Transverse colon (tissue), 4 donors: Measurements from ENCODE around the gene GNG7. TPM values are rescaled to one million over a fixed set of nuclear protein-coding genes. Genes with fewer than 3 reads are reported as not detected.
A peak's percentile ranks its signal among the peaks of the same experiment; 100 is the strongest.

ENCODE experiments used
- DNase-seq: peaks from one replicate; pipeline ENCODE4 v3.0.0-alpha.2; 2019
- H3K27ac ChIP-seq, 4 donors: fragments of 200-600 bp; sonication (generic); 2 replicates each; pipeline ENCODE4 v1.5.1; 2016 to 2018; ENCODE audit warnings: inconsistent platforms in 4 of 4
- H3K27me3 ChIP-seq: fragments of 200-600 bp; sonication (generic); 2 replicates; pipeline ENCODE4 v1.5.1; 2017; ENCODE audit warnings: inconsistent platforms
- H3K36me3 ChIP-seq, 4 donors: fragments of 200-600 bp; sonication (generic); 2 replicates each; pipeline ENCODE4 v1.5.1; 2017 to 2019; ENCODE audit warnings: inconsistent platforms in 4 of 4
- H3K4me1 ChIP-seq, 4 donors: fragments of 200-600 bp; sonication (generic); 2 replicates each; pipeline ENCODE4 v1.5.1; 2017 to 2020; ENCODE audit warnings: inconsistent platforms in 4 of 4
- H3K4me3 ChIP-seq, 4 donors: fragments of 200-600 bp; sonication (generic); 1 replicate in 1 of 4; 2 replicates in 3 of 4; pipeline versions ENCODE4 v1.5.1 to v1.6.1; 2017 to 2019; ENCODE audit warnings: inconsistent platforms in 4 of 4
- H3K9me3 ChIP-seq, 2 donors: fragments of 200-600 bp; sonication (generic); 2 replicates each; pipeline ENCODE4 v1.5.1; 2017 to 2019; ENCODE audit warnings: inconsistent platforms in 2 of 2
- EP300 ChIP-seq: sonication (generic); formaldehyde crosslinking; IDR thresholded peaks from one replicate; pipeline ENCODE4 v1.6.1; 2017; ENCODE audit warnings: antibody characterized with exemption, low read depth
- POLR2A ChIP-seq: fragments of 450-650 bp; IDR thresholded peaks from one replicate; pipeline ENCODE4 v1.6.1; 2016; ENCODE audit warnings: antibody characterized with exemption, mild to moderate bottlenecking, moderate library complexity
- POLR2AphosphoS5 ChIP-seq, 3 donors: sonication (generic); formaldehyde crosslinking; IDR thresholded peaks; one replicate each; pipeline ENCODE4 v1.6.1; 2016; ENCODE audit warnings: antibody characterized with exemption in 3 of 3
- WGBS, 2 donors: methylation state at CpG; one replicate each; pipeline ENCODE4 v1.1.5; 2018; ENCODE audit warnings: low coverage in 1 of 2; 5-methylcytosine and 5-hydroxymethylcytosine counted together
- in situ Hi-C, 4 donors: fragments of 200-750 bp; cut with MboI; loops; one replicate each; pipeline versions ENCODE4 v1.15.0 to v1.15.1; 2017; ENCODE audit warnings: low sequenced_read_pairs in 3 of 4, low pct_ligation_motif_present in 1 of 4, low pct_unique_long_range_greater_than_20kb in 1 of 4
- intact Hi-C: fragments of 100-400 bp; cut with DNase I; formaldehyde crosslinking; loops from one replicate; pipeline ENCODE4 v1.15.1; 2023; ENCODE audit warnings: low total_unique reads
- total RNA-seq, 4 donors: library from RNA; depleted of rRNA; stranded (reverse); fragments of >200 nt; gene quantifications; one replicate each; pipeline ENCODE4 v1.1.0, GENCODE V29; 2016
- TF ChIP-seq, protein P1 (sequence below), 5 experiments: fragments of 200-600 bp in 3 of 5; fragments of 450-650 bp in 2 of 5; sonication (generic) in 3 of 5; IDR thresholded peaks; 1 replicate in 2 of 5; 2 replicates in 3 of 5; pipeline ENCODE4 v1.5.1; 2016 to 2017; ENCODE audit warnings: antibody characterized with exemption in 5 of 5, inconsistent platforms in 3 of 5, mild to moderate bottlenecking in 2 of 5, moderate library complexity in 1 of 5

GNG7 gene
- total RNA-seq, 4 donors from 2014 or later, result 1.6 to 13.1 (median 4.0) TPM

DNA sequence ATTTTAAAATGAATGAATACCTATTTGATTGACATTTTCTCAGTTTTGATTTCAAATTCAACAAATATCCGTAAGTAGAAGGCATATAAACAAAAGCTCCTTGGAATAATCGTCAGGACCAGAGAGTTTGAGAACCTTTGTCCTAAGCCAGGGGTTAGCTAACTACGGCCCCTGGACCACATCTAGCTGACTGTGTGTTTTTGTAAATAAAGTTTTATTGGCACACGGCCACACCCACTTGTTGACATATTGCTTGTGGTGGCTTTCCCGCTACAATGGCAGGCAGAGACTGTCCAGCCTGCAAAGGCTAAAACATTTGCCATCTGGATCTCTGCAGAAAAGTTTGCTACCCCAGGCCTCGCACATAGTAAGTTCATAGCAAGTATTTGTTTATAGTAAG lies 83.4 kb downstream of the GNG7 start:
- Histone ChIP-seq H3K27ac (peak overlapping the region; percentile 17 to 55 (median 35)), H3K27me3 (no peaks in the 10 kb centered on the region), H3K36me3 (no peaks in the 10 kb centered on the region), H3K4me3 (no peak overlapping the region), H3K9me3 (no peaks in the 10 kb centered on the region), H3K4me1 (peaks cover 0 to 26% (median 0%) of the 10 kb centered on the region in 4 donors)
- no peak for TF ChIP-seq EP300
- no peak for TF ChIP-seq POLR2AphosphoS5 (IDR thresholded peaks at IDR 0.05)
- no peak for TF ChIP-seq POLR2A
- TF ChIP-seq, protein P1, sequence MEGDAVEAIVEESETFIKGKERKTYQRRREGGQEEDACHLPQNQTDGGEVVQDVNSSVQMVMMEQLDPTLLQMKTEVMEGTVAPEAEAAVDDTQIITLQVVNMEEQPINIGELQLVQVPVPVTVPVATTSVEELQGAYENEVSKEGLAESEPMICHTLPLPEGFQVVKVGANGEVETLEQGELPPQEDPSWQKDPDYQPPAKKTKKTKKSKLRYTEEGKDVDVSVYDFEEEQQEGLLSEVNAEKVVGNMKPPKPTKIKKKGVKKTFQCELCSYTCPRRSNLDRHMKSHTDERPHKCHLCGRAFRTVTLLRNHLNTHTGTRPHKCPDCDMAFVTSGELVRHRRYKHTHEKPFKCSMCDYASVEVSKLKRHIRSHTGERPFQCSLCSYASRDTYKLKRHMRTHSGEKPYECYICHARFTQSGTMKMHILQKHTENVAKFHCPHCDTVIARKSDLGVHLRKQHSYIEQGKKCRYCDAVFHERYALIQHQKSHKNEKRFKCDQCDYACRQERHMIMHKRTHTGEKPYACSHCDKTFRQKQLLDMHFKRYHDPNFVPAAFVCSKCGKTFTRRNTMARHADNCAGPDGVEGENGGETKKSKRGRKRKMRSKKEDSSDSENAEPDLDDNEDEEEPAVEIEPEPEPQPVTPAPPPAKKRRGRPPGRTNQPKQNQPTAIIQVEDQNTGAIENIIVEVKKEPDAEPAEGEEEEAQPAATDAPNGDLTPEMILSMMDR (IDR thresholded peaks at IDR 0.05), result no peak
- whole genome bisulfite sequencing, 2 donors, result 68 to 74% methylated on average over 5 to 6 of the region's 6 CpGs
- DNase-seq, result no peak
- intact Hi-C loops (no loop called here), in situ Hi-C loops (loop anchor here in 3 of 4 donors (5.0 to 25.0 kb wide), 4 partner anchors 144 to 307 kb away; partner anchors contain the start of genes GADD45B (in 1 of the 3) and LINGO3 (in 1 of the 3))

DNA sequence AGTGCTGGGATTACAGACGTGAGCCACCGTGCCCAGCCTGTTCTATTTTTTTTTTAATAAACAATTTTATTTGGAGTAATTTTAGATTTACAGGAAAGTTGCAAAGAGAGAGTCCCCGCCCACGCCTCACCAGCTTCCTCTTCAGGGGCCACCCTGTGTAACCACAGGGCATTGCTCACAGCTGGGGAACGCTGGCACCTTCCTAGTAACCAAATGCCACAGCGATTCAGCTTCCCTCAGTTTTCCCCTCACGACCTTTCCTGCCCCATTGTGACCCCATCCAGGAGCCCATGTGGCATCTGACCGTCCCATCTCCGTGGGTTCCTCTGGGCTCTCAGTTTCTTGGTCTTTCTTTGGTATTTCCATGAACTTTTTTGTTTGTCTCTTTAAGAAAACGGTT lies 83.9 kb downstream of the GNG7 start:
- in situ Hi-C loops, result loop anchor here in 3 of 4 donors (5.0 to 25.0 kb wide), 4 partner anchors 144 to 306 kb away; partner anchors contain the start of genes GADD45B (in 1 of the 3) and LINGO3 (in 1 of the 3)
- intact Hi-C loops, result no loop called here
- H3K9me3 ChIP-seq, result no peaks in the 10 kb centered on the region
- 42 to 49% methylated on average over 3 to 10 of the region's 10 CpGs for WGBS, 2 donors
- H3K36me3 ChIP-seq, result no peaks in the 10 kb centered on the region
- H3K4me3 ChIP-seq, result no peak overlapping the region
- DNase-seq, result peak; percentile 74
- no peaks in the 10 kb centered on the region for H3K27me3 ChIP-seq
- TF ChIP-seq POLR2AphosphoS5 (IDR thresholded peaks at IDR 0.05) (no peak), EP300 (no peak), POLR2A (no peak)
- TF ChIP-seq, protein P1 (IDR thresholded peaks at IDR 0.05), result no peak
- peaks cover 0 to 31% (median 3%) of the 10 kb centered on the region in 4 donors for H3K4me1 ChIP-seq
- peak overlapping the region; percentile 17 to 55 (median 35) for H3K27ac ChIP-seq

DNA sequence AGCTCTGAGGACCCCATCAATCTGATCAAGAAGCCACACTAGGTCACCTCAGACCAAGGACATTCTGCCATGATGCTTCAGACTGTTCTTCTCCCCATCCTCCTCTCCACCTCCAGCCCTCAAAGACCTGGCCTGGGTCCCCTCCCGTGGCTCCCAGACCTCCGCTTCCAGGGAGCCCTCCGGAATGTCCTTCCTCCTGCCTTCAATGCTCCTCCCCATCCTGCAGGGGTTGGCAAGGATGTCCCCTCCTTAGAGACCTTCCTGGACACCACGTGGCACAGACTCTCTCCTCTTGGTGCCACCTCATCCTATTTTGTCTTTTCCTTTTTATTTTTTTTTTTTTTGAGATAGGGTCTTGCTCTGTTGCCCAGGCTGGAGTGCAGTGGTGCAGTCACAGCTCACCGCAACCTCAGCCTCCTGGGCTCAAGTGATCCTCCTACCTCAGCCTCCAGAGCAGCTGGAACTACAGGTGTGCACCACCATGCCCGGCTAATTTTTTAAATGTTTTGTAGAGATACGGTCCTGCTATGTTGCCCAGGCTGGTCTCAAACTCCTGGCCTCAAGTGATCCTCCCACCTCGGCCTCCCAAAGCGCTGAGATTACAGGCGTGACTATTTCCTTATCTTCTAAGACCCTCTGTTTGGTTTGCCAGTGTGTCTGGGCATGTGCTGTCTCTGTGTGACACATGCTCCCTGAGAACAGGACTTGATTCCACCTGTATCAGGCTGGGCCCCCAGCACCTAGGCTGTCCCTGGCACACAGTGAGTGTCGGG lies 84.9 kb downstream of the GNG7 start:
- DNase-seq, result no peak
- 87 to 93% methylated on average over 3 to 11 of the region's 11 CpGs for WGBS, 2 donors
- Histone ChIP-seq H3K27ac (peak overlapping the region in 2 of 4 donors; percentile 25 to 36), H3K4me3 (no peak overlapping the region), H3K4me1 (peaks cover 0 to 32% (median 4%) of the 10 kb centered on the region in 4 donors), H3K27me3 (no peaks in the 10 kb centered on the region), H3K36me3 (no peaks in the 10 kb centered on the region), H3K9me3 (no peaks in the 10 kb centered on the region)
- in situ Hi-C loops (loop anchor here in 3 of 4 donors (5.0 to 25.0 kb wide), 4 partner anchors 143 to 305 kb away; partner anchors contain the start of genes GADD45B (in 1 of the 3) and LINGO3 (in 1 of the 3)), intact Hi-C loops (no loop called here)
- TF ChIP-seq EP300 (no peak), POLR2A (no peak)
- TF ChIP-seq, protein P1 (IDR thresholded peaks at IDR 0.05), result no peak

DNA sequence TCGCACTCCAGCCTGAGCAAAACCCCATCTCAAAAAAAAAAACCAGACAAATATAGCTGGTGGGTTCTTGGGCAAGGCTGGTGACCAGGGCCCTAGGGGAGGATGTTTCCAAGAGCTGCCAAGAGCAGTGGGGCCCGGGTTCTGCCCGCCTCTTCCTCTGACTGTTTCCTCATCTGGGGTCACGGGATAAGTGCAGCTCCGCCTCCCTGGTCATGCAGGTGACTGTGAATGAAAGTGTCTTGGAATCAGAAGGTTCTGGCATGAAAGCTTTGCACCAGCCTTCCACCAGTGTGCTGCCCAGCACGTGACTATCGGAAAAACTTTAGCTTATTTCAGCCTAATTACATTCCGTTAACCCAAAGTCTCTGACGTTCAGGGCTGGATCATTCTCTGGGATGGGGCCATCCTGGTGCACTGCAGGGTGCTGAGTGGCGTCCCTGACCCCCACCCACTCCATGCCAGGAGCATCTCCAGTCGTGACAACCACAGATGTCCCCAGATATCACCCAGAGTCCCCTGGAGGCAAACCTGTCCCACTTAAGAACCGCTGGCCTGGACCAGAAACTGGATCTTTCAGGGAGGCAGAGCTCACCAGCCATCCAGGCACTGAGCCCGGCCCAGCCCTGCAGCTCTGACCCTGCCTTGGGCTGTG lies 85.6 kb downstream of the GNG7 start:
- Histone ChIP-seq H3K36me3 (no peaks in the 10 kb centered on the region), H3K4me3 (no peak overlapping the region), H3K27ac (peak overlapping the region in 1 of 4 donors; percentile 36), H3K27me3 (no peaks in the 10 kb centered on the region), H3K4me1 (peaks cover 0 to 32% (median 4%) of the 10 kb centered on the region in 4 donors), H3K9me3 (no peaks in the 10 kb centered on the region)
- whole genome bisulfite sequencing, 2 donors, result 66% methylated on average over 13 of the region's 13 CpGs; no CpG with 5 or more reads in 1 of the 2 donors
- in situ Hi-C loops (loop anchor here in 3 of 4 donors (5.0 to 25.0 kb wide), 4 partner anchors 142 to 305 kb away; partner anchors contain the start of genes GADD45B (in 1 of the 3) and LINGO3 (in 1 of the 3)), intact Hi-C loops (no loop called here)
- TF ChIP-seq EP300, result no peak
- no peak for TF ChIP-seq POLR2AphosphoS5 (IDR thresholded peaks at IDR 0.05)
- TF ChIP-seq, protein P1 (IDR thresholded peaks at IDR 0.05), result no peak
- TF ChIP-seq POLR2A, result no peak
- DNase-seq, result peak; percentile 50
